ENCODE data around the gene MSH5.

- TF ChIP-seq REST (IDR thresholded peaks at IDR 0.05; ENCODE audit: borderline replicate concordance), result no peak
- TF ChIP-seq CTCF (IDR thresholded peaks at IDR 0.05; ENCODE audit: poor library complexity, severe bottlenecking), result no peak
- TF ChIP-seq MXI1 (conservative IDR thresholded peaks at IDR 0.05; ENCODE audit: poor library complexity, severe bottlenecking), result no peak
- TF ChIP-seq TAF1 (IDR thresholded peaks at IDR 0.05; ENCODE audit: low read depth), result no peak
- no peak for TF ChIP-seq EZH2 (IDR thresholded peaks at IDR 0.05; ENCODE audit: borderline replicate concordance, insufficient read depth, low read length, poor library complexity, severe bottlenecking)
- no peak for TF ChIP-seq POLR2AphosphoS5 (IDR thresholded peaks at IDR 0.05)
- no peak for TF ChIP-seq RAD21 (conservative IDR thresholded peaks at IDR 0.05)
- TF ChIP-seq EP300 (conservative IDR thresholded peaks at IDR 0.05; ENCODE audit: poor library complexity, severe bottlenecking), result no peak
Observed at GRCh38 chr6:31730631-31731086, 9.1 kb upstream of the MSH5 start.

Data from neural cell (in vitro differentiated cells).